Ishikawa (cell line): Measurements from ENCODE around the gene ATAD2B.

Experiments
- TAF1 ChIP-seq: IDR thresholded peaks from 2 replicates; pipeline ENCODE4 v1.6.1; 2012; ENCODE audit warnings: low read depth, mild to moderate bottlenecking
- TCF12 ChIP-seq: IDR thresholded peaks from 2 replicates; pipeline ENCODE4 v1.6.1; 2012; ENCODE audit warnings: low read depth
- USF1 ChIP-seq: IDR thresholded peaks from 2 replicates; pipeline ENCODE4 v1.6.1; 2012
- ZBTB7A ChIP-seq: IDR thresholded peaks from 2 replicates; pipeline ENCODE4 v1.6.1; 2012; ENCODE audit warnings: low read depth

- TF ChIP-seq USF1 (no peak), ZBTB7A (no peak), TCF12 (no peak), TAF1 (no peak)
Observed at GRCh38 chr2:23806665-23807249, 120.2 kb downstream of the ATAD2B start.
